ENCODE results near the gene PPP1R3G. TPM values are rescaled to one million over a fixed set of nuclear protein-coding genes. Genes with fewer than 3 reads are reported as not detected.
"Not testable (repeated sequence)": the region's sequence is repeated elsewhere in the genome, so short reads cannot be mapped to it uniquely, and the experiment has no call there.

Gene PPP1R3G
- total RNA-seq, 4 donors from 2014 or later = 0.35 to 1.7 TPM; not detected in 2

GRCh38 chr6:5115168-5115567 lies 30.0 kb downstream of the PPP1R3G start:
- no peak for TF ChIP-seq POLR2A (IDR thresholded peaks at IDR 0.05)
- TF ChIP-seq CTCF (IDR thresholded peaks at IDR 0.05) = peak in 4 of 6 experiments; percentile 15 to 37 (median 28)
- H3K36me3 ChIP-seq = no peaks in the 10 kb centered on the region
- H3K9me3 ChIP-seq = no peaks in the 10 kb centered on the region
- no peak for DNase-seq
- no peaks in the 10 kb centered on the region for H3K27me3 ChIP-seq
- H3K27ac ChIP-seq = no peak overlapping the region
- no peaks in the 10 kb centered on the region for H3K4me1 ChIP-seq
- no peak overlapping the region for H3K4me3 ChIP-seq

- no peak for DNase-seq
- no peak overlapping the region for H3K4me3 ChIP-seq
- no peaks in the 10 kb centered on the region for H3K36me3 ChIP-seq
- TF ChIP-seq POLR2A (IDR thresholded peaks at IDR 0.05) (no peak), CTCF (IDR thresholded peaks at IDR 0.05) (no peak)
- no peaks in the 10 kb centered on the region for H3K4me1 ChIP-seq
- no peak overlapping the region for H3K27ac ChIP-seq
- no peaks in the 10 kb centered on the region for H3K9me3 ChIP-seq
- H3K27me3 ChIP-seq = no peaks in the 10 kb centered on the region
Measured at GRCh38 chr6:5116243-5116991, 31.3 kb downstream of the PPP1R3G start.

- H3K27me3 ChIP-seq = no peaks in the 10 kb centered on the region
- no peaks in the 10 kb centered on the region for H3K36me3 ChIP-seq
- no peaks in the 10 kb centered on the region for H3K4me1 ChIP-seq
- no peak for TF ChIP-seq CTCF (IDR thresholded peaks at IDR 0.05)
- no peak for TF ChIP-seq POLR2A (IDR thresholded peaks at IDR 0.05)
- DNase-seq = no peak
- H3K4me3 ChIP-seq = no peak overlapping the region
- no peaks in the 10 kb centered on the region for H3K9me3 ChIP-seq
- H3K27ac ChIP-seq = no peak overlapping the region
Measured at GRCh38 chr6:5119090-5119951, 34.2 kb downstream of the PPP1R3G start.

- H3K9me3 ChIP-seq = no peaks in the 10 kb centered on the region
- DNase-seq = no peak
- no peaks in the 10 kb centered on the region for H3K36me3 ChIP-seq
- TF ChIP-seq POLR2A (IDR thresholded peaks at IDR 0.05) = no peak
- TF ChIP-seq CTCF (IDR thresholded peaks at IDR 0.05) = no peak
- no peaks in the 10 kb centered on the region for H3K27me3 ChIP-seq
- H3K4me3 ChIP-seq = no peak overlapping the region
- H3K4me1 ChIP-seq = no peaks in the 10 kb centered on the region
- no peak overlapping the region for H3K27ac ChIP-seq
Measured at GRCh38 chr6:5120011-5120410, 34.9 kb downstream of the PPP1R3G start.

- H3K27ac ChIP-seq, H3K9me3 ChIP-seq, H3K4me1 ChIP-seq, DNase-seq, H3K36me3 ChIP-seq, H3K4me3 ChIP-seq, H3K27me3 ChIP-seq: not testable (repeated sequence)
Measured at GRCh38 chr6:5120543-5120942, 35.4 kb downstream of the PPP1R3G start.

GRCh38 chr6:5121479-5121878 lies 36.3 kb downstream of the PPP1R3G start:
- no peaks in the 10 kb centered on the region for H3K27me3 ChIP-seq

More at GRCh38 chr6:5121479-5121878, 36.3 kb downstream of the PPP1R3G start:
- H3K4me3 ChIP-seq = no peak overlapping the region
- H3K9me3 ChIP-seq = no peaks in the 10 kb centered on the region
- H3K4me1 ChIP-seq = no peaks in the 10 kb centered on the region
- H3K27ac ChIP-seq = no peak overlapping the region
- DNase-seq = no peak
- TF ChIP-seq POLR2A (IDR thresholded peaks at IDR 0.05) (no peak), CTCF (IDR thresholded peaks at IDR 0.05) (no peak)
- H3K36me3 ChIP-seq = no peaks in the 10 kb centered on the region
